HG03565 (cell line): Measurements from ENCODE around the gene FAT1.

Experiments
- ATAC-seq: cut with Tn5 transposase; IDR thresholded peaks from one replicate; pipeline ENCODE4 v1.9.1; 2021; ENCODE audit warnings: mild to moderate bottlenecking, moderate library complexity; ENCODE audit not compliant: unreplicated experiment

Gene FAT1

DNA sequence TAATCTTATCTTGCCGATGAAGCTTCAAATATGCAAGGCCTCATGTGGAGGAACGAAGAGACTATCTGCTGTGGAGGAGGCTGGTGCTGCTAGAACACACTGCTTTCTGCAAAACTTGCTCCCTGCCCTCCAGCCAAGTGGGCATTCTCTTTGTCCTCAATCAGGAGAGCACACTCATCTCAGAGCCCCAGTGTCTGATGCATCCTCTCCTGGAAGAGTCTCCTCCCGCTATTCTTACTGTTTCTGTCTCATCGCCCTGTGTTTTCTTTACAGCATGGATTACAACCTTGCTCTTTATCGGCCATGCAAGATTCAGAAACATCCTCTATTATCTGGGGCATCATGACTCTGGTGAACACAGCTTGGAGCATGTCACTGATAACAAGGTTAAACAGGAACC lies 100.1 kb downstream of the FAT1 start:
- no peak for ATAC-seq

DNA sequence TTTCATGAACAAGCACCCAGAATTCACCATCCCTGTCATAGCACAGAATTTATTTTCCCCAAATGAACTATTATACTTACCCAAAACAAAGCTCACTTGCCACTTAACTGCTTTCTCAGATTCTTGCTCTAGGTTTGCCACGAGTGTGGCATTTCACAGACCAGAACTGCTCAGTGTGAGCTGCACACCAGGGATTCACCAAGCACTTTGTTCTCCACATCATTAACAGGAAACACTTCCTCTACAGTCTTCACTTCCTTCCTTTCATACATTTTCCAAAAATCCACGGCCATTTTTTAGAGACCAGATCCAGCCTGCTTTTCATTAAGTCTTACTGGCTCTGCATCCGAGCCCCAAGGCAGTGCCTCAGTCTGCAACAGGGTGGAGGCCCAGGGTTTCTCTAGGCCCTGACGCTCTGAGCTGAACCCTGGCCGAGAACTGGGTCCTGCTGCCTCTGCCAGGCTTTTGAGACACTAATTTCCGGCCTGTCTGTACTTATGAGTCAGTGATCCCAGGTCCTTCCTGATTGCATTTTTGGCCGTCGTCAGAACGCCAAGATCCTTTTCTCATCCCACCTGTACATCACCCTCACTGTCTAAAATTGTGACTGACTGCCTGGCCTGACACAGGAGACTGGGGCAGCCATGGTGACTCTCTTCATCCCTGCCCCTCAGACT lies 100.7 kb downstream of the FAT1 start:
- no peak for ATAC-seq

DNA sequence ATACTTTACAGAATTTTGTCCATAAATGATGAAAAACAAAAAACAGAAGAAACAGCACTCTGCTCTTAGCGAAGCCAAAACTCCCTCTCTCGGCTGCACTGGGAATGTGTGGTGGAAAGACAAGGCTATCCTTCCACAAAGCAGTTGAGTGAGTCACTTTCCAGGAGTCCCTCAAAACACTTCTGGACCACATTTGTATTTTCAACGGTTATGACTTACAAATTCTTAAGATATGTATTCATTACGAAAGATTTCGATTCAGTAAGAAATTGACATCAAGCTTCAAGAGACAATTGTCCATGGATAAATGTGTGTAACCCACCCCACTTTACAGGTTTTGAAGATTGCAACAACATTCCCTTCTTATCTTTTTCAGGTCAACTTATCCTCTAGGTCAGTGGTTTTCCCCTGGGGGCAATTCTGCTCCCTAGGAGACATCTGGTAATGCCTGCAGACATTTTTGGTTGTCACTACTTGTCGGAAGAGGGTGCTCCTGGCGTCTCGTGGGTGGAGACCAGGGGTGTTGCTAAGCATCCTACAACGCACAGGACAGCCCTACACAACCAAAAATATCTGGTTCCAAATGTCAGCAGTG lies 101.6 kb downstream of the FAT1 start:
- ATAC-seq: no peak

DNA sequence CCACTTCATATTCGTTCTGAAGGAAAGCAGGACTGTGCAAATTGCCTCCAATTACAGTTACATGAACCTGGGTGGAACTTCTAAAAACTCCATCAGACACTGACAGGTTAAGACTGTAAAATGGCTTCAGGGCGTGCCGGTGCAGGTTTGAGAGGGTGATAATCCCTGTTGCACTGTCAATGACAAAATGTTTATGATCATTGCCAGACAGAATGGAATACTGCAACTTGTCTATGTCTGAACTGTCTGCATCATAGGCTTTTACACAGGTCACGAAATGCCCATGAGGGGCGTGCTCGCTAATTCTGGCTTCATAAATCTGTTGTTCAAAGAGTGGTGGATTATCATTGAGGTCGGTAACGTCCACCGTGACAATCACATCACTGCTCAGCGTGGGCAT lies 104.6 kb downstream of the FAT1 start:
- no peak for ATAC-seq

DNA sequence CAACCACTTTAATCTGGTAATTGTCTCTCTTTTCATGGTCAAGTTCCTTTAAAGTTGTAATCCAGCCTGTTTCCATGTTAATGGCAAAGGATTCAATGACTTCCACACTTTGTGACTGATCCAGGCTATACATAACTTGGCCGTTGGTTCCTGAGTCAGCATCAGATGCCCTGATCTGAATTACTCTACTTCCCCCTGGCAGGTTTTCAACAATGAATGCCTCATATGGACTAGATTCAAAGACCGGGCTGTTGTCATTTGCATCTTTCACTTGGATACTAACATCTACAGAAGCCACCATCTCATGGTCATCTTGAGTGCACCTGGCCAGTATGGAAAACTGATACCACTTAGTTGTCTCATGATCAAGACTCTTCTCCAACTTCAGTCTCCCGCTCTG lies 105.7 kb downstream of the FAT1 start:
- ATAC-seq: no peak

DNA sequence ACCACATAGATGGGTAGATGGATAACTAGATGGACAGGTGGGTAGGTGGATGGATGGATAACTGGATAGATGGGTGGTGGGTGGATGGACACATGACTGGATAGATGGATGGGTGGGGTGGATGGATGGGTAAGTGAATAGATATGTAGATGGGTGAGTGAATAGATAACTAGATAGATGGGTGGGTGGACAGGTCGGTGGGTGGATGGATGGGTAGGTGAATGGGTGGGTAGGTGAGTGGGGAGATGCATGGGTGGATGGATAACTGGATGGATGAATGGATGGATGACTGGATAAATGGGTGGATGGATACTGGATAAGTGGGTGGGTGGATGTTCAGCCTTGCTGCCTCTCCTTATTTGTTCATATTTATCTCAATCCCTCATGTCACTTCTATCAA lies 116.2 kb downstream of the FAT1 start:
- no peak for ATAC-seq

DNA sequence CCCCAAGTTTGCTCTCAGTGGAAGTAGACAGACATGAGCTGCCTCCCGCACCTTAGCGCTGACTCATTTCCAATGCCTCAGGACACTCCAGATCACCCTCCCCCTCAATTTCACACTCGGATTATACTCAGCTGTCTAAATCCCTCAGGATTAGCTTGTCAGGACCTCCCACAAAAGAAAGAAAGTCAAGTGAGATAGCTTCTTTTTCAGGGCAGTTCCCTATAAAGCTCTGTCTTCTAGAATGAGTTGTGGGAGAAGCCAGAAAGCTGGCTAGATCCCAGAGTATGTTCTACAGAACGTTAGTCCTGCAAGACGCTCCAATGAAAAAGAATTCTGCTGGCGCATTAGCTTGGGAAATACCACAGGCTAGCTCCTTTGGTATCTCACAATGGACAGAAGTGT lies 117.1 kb downstream of the FAT1 start:
- no peak for ATAC-seq

DNA sequence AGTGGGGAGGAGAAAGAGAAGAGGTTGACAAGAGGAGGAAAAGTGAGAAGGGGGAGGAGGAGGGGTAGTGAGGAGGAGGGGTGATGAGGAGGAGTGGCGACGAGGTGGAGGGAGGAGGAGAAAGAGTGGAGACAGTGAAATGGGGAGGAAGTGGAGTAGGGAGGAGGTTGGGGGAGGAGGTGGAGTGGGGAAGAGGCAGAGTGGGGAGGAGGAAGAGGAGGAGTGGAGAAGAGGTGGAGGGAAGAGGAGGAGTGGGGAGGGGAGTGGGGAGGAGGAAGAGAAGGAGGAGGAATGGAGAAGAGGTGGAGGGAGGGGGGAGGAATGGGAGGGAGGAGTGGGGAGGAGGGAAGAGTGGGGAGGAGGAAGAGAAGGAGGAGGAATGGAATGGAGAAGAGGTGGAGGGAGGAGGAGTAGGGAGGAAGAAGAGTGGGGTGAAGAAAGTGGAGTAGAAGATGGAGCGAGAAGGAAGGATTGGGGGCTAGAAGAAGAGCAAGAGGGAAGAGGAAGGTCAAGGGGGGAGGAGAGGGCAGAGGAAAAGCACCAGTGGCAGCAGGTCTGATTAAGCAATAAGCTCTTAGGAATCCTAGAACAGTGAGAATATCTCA lies 118.3 kb downstream of the FAT1 start:
- no peak for ATAC-seq

DNA sequence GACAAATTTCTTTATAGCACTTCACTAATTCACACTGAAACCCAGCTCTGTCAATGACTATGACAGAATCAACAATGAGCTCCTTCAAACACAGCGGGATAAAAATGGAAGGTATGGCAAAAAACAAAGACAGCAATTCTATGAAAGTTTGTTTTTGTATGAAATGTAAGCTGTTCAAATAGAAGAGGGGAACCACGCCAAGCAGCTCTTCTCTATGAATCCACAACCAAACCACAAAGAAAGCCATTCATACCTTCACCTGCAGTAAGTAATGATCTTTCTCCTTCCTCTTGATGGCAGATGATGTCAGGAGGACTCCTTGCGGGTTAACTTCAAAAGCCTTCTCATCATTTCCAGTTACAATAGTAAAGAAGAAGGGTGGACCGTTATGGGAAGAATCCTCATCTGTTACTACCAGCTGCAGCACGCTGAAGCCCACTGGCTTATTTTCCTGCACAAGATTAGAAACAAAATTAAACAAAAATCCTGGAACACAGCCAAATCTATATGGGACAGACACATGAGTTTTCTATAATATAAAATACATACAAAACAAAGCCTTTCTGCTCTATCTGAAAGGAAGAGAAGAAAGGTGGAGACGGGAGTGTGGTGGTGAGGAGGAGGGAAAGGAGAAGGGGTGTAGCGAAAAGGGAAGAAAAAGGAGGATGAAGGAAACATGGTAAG lies 119.4 kb downstream of the FAT1 start:
- ATAC-seq: no peak

DNA sequence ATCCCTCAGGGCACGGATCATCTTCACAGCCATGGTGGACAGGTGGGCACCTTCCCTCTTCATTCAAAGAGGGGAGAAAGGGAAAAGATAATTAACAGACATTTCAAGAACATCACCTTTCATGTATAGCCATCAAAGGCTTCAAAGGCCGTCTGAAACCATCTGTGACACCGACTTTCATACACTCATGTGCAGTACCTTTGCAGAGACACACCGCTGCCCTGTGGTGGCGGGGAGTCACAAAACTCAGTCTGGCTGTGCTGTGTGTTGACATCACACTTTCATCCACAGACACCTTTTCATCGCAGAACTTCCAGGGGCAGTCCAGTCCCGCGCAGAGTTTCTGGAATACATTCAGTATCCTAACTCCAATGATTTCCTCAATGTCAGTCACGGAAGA lies 120.7 kb downstream of the FAT1 start:
- no peak for ATAC-seq

DNA sequence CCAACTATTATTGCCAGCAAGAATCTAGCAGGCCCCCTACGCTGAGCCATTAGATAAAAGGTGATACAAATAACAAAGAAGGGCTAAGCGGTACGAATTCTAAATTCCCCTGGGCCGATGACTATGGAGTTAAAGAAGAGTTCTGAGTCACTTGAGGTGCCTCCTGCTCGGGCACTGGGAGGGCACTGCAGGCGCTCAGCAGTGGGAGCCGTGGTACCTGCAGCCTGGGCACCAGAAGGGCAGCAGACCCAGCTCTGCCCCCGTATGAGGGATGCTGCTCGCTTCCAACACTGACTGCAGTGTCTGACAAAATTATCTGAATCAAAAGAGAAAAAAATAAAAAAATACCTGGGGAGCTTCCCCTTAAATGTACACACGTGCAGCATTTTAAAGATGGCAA lies 124.2 kb downstream of the FAT1 start:
- no peak for ATAC-seq

DNA sequence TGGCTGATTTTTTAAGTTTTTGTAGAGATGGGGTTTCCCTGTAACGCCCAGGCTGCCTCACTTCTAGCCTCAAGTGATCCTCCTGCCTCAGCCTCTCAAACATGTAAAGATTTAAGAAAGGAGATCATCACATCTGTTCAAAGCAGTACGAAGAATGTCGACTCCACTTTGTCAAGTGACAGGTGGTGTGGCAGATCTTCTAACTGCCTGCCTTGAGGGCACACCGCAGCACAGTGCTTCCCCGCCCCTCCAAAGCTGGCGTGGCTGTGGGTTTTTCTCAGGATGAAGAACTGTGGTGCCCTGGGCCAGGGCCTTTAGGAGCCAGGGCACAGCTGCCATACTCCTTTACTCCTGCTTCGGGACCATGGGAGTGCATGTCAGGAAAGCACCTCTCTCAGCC lies 125.0 kb downstream of the FAT1 start:
- no peak for ATAC-seq

DNA sequence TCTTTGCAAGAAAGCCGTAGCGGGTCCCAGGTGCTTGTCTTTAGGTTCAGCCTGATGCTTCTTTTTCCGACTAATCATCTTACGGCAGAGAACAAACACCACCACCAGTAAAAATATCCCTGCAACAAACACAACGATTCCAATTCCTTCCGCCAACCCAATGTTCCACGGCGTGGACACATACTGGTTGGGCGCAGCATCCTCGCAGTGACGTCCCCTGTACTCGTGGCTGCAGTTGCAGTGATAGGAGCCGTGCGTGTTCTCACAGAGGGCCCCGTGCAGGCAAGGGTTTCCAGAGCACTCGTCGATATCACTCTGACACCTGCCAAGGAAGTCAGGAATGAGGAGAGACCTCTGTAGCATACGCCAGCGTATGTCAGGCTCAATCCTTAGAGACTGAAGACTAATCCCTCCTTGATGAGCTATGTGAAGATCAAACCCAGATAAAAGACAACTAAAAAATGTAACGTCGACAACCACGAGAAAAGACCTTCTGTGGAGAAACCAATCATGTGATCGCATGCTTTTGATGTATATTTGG lies 126.7 kb downstream of the FAT1 start:
- ATAC-seq: no peak

DNA sequence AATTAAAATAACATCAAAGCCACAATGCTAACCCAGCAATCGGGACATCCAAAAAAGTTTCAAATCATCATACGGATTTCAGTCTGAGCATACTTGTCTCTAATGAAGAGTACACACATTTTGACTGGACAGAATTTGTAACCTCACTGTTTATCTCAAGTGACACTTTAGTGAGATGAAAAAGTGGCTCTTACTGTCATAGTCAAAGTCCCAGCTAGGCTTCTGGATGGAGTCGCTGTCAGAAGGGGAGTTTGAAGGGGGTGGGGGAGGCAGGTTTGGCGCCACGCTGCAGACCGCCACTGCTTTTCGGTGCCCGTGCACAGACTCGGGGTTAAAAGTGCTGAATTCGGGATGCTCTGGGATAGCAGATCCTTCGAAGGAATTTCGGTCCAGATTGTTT lies 127.3 kb downstream of the FAT1 start:
- no peak for ATAC-seq

DNA sequence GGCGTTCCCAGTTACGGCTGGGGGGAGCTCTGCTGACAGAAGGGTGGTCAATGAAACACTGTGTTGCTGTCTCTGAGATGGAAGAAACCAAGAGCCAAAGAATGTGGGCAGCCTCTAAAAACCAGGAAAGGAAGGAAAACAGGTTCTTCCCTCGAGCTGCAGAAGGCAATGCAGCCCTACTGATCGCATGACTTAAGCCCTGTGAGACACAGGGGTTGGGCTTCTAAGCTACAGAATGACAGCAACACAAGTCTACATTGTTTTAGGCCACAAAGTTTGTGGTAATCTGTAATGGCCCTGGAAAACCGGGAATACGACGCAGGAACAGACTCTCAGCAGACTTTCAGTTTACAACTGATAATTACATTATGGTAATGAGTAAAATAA lies 130.1 kb downstream of the FAT1 start:
- ATAC-seq: no peak

DNA sequence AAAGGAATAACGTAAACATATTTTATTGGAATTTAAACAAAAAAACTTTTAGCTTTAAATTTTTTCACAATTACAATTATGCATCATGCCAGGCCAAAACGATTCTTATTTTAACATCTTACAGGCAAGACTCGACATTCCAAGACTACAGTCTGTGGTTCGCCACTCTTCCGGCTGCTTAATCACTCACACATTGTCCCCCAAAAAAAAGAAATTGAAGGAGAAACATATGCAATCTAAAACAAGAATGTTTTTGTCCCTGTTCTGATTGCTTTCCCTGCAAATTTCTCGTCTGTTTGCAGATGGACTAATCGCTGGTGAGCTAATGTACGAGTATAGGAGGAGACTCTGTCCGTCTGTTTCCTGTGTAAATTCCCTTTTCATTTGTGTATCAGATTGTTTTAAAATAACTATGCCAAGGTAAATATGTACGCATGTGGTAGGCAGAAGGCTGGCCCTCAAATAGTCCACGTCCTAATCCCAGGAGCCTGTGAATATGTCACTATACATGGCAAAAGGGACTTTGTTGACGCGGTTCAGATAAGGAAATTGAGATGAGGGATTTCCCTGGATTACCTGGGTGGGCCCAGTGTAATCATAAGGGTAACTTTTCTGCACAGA lies 130.6 kb downstream of the FAT1 start:
- ATAC-seq: no peak

DNA sequence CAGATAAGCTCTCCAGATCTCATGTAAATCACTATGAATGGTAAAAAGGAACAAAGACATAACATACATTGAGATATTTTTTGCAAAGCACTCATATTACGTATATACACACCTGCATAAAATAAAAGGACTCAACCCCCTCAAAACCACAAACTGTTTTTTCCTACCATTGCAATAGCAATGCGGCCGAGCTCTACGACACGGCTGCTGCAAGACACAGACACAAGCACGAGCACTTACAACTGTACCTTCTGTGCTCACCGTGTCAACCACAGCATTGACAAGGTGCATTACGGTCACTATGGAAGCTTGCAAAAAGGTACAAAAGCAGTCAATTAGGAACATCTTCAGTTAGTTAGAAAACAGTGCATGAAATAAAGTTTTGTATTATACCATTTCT lies 131.2 kb downstream of the FAT1 start:
- ATAC-seq: no peak

DNA sequence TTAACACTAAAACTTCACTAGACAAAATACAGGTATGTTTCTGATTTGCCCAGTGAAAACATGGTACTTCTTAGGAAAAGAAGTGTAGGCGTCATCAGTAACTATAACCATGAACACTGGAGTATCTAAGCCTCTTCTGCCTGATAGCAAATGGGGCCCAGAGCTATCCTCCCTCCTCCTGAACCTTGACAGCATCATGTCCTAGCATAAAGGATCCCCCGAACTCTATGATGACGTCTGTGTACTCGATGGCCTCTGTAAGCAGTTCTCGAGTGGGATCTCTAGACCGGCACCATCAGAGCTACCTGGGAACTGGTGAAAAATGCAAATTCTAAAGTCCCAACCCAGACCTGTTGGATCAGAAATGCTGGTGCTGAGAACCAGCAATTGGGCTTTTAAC lies 132.0 kb downstream of the FAT1 start:
- ATAC-seq: no peak

DNA sequence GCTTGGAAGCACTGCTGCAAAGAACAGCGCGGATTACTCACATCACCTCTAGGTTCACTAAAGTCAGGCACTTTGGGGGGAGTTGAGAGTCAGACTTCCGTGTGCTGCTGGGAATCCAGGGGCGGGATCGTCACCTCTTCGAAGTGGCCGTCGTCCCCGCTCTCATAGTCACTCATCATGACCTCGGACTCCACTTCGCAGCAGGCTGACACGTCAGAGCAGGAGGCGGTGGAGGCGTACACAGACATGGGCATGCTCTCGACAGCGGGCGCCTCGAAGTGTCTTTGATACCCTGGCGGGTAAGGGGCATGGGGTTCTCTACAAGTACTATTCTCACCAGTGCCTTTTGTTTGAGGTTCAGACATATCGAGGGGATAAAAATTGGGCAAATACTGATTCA lies 135.2 kb downstream of the FAT1 start:
- ATAC-seq: no peak

DNA sequence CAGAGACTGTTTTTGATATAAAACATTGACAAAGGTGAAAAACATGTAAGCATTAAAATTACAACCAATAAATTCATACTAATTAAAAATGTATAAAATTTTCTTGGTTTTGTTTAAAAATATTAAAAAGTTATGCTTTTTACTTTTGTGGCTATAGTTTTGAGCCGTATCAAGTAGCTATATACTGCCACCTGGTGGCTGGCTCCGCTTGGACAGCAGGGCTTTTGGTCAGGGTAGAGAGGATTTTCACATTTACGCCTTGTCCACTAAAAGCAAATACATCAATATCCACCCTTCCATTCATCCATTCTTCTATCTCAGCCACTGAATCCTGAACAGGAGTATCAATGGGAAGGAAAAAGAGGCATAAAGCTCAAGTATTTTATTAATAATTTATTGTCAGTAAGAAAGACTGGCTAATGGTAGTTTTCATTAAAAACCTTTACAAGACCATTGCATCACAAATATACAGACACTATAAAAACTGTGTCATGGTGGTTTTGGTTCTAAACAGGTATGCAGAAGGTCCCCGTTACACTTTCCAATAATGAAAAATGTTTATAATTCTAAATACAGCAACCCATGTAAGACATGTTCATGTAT lies 136.1 kb downstream of the FAT1 start:
- ATAC-seq: peak; percentile 80

DNA sequence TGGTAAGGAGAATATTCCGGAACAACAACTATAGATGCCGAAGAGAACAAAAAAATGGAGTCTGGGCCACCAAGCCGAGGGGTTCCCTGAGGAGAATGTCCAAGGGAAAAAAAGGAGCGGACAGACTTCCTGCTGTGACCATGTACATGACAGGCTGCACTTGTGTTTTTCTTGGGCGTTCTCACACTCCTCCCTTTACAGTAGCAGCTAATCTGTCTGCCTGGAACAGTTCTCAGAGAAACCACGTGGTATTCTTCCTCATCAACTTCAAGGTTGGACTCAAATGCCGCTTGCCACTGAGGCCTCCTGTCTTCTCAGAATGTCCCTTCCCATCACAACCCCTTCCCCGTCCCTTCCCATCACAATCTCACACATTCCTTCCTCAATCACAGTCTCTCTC lies 137.5 kb downstream of the FAT1 start:
- no peak for ATAC-seq
